Breast epithelium (tissue), 3 donors: Measurements from ENCODE around the gene OR6B1.
"Not testable (repeated sequence)": the region's sequence is repeated elsewhere in the genome, so short reads cannot be mapped to it uniquely, and the experiment has no call there.

Experiments used
- CTCF ChIP-seq, 3 donors: fragments of 450-650 bp; IDR thresholded peaks; one replicate each; pipeline ENCODE4 v1.5.1; 2016 to 2017; ENCODE audit warnings: antibody characterized with exemption in 3 of 3, mild to moderate bottlenecking in 3 of 3, moderate library complexity in 3 of 3
- POLR2A ChIP-seq: fragments of 450-650 bp; IDR thresholded peaks from one replicate; pipeline ENCODE4 v1.6.1; 2016; ENCODE audit warnings: antibody characterized with exemption, mild to moderate bottlenecking, moderate library complexity
- POLR2AphosphoS5 ChIP-seq, 3 donors: sonication (generic); formaldehyde crosslinking; IDR thresholded peaks; one replicate each; pipeline ENCODE4 v1.6.1; 2017; ENCODE audit warnings: antibody characterized with exemption in 3 of 3

- TF ChIP-seq CTCF (IDR thresholded peaks at IDR 0.05); POLR2AphosphoS5 (IDR thresholded peaks at IDR 0.05); POLR2A: not testable (repeated sequence)
Observed at GRCh38 chr7:144010821-144011220, 10.7 kb downstream of the OR6B1 start.
